Measurements from ENCODE around the gene LRP1B. TPM values are rescaled to one million over a fixed set of nuclear protein-coding genes. Genes with fewer than 3 reads are reported as not detected.
"Not testable (repeated sequence)": the region's sequence is repeated elsewhere in the genome, so short reads cannot be mapped to it uniquely, and the experiment has no call there.

The LRP1B gene
- total RNA-seq, 1 donor from 2014 or later, result not detected

- Mint-ChIP-seq H3K9me3 (no peaks in the 10 kb centered on the region), H3K4me3 (no peak overlapping the region), H3K4me1 (no peaks in the 10 kb centered on the region), H3K27ac (no peak overlapping the region), H3K27me3 (no peaks in the 10 kb centered on the region), H3K36me3 (ENCODE audit: low read depth) (no peaks in the 10 kb centered on the region)
- CTCF ChIA-PET, result no interaction called here
- no peak for TF ChIP-seq CTCF (IDR thresholded peaks at IDR 0.05)
- ATAC-seq (ENCODE audit: low read depth) (no peak), DNase-seq (no peak)
- intact Hi-C loops (cut with micrococcal nuclease), result no loop called here
- POLR2A ChIA-PET, result interaction anchor here (0.5 kb wide), 1 partner anchor 1011 kb away, joined by 4 read pairs; no protein-coding TSS in a partner anchor
Observed at GRCh38 chr2:140351692-140352091, 1779.1 kb downstream of the LRP1B start.

- H3K27ac Mint-ChIP-seq, result no peak overlapping the region
- TF ChIP-seq CTCF (IDR thresholded peaks at IDR 0.05), result no peak
- DNase-seq, result no peak
- CTCF ChIA-PET, result no interaction called here
- intact Hi-C loops (cut with micrococcal nuclease), result no loop called here
- no peak for ATAC-seq (ENCODE audit: low read depth)
- H3K36me3 Mint-ChIP-seq (ENCODE audit: low read depth), result no peaks in the 10 kb centered on the region
- H3K9me3 Mint-ChIP-seq, result no peaks in the 10 kb centered on the region
- no peak overlapping the region for H3K4me3 Mint-ChIP-seq
- H3K27me3 Mint-ChIP-seq, result no peaks in the 10 kb centered on the region
- H3K4me1 Mint-ChIP-seq, result no peaks in the 10 kb centered on the region
- POLR2A ChIA-PET, result no interaction called here
Observed at GRCh38 chr2:140349695-140350094, 1781.1 kb downstream of the LRP1B start.

- intact Hi-C loops (cut with micrococcal nuclease), result no loop called here
- no peak overlapping the region for H3K27ac Mint-ChIP-seq
- CTCF ChIA-PET, result no interaction called here
- ATAC-seq (ENCODE audit: low read depth) (no peak), DNase-seq (no peak)
- no peaks in the 10 kb centered on the region for H3K9me3 Mint-ChIP-seq
- no peaks in the 10 kb centered on the region for H3K4me1 Mint-ChIP-seq
- H3K36me3 Mint-ChIP-seq (ENCODE audit: low read depth), result no peaks in the 10 kb centered on the region
- POLR2A ChIA-PET, result no interaction called here
- no peak for TF ChIP-seq CTCF (IDR thresholded peaks at IDR 0.05)
- no peak overlapping the region for H3K4me3 Mint-ChIP-seq
- H3K27me3 Mint-ChIP-seq, result no peaks in the 10 kb centered on the region
Observed at GRCh38 chr2:140348826-140349225, 1782.0 kb downstream of the LRP1B start.

- no peaks in the 10 kb centered on the region for H3K36me3 Mint-ChIP-seq (ENCODE audit: low read depth)
- H3K9me3 Mint-ChIP-seq, result no peaks in the 10 kb centered on the region
- intact Hi-C loops (cut with micrococcal nuclease), result no loop called here
- DNase-seq (no peak), ATAC-seq (ENCODE audit: low read depth) (no peak)
- H3K27me3 Mint-ChIP-seq, result no peaks in the 10 kb centered on the region
- H3K4me1 Mint-ChIP-seq, result no peaks in the 10 kb centered on the region
- H3K4me3 Mint-ChIP-seq, result no peak overlapping the region
- ChIA-PET CTCF (no interaction called here), POLR2A (no interaction called here)
- no peak overlapping the region for H3K27ac Mint-ChIP-seq
- TF ChIP-seq CTCF (IDR thresholded peaks at IDR 0.05), result no peak
Observed at GRCh38 chr2:140344838-140345237, 1786.0 kb downstream of the LRP1B start.

GRCh38 chr2:140344266-140344665 is 1786.5 kb downstream of the LRP1B start:
- intact Hi-C loops (cut with micrococcal nuclease); CTCF ChIA-PET; ATAC-seq (ENCODE audit: low read depth); H3K27me3 Mint-ChIP-seq; H3K9me3 Mint-ChIP-seq; H3K27ac Mint-ChIP-seq; POLR2A ChIA-PET; DNase-seq; H3K4me1 Mint-ChIP-seq; H3K36me3 Mint-ChIP-seq (ENCODE audit: low read depth); H3K4me3 Mint-ChIP-seq: not testable (repeated sequence)

GRCh38 chr2:140338795-140339194 is 1792.0 kb downstream of the LRP1B start:
- no peak for TF ChIP-seq CTCF (IDR thresholded peaks at IDR 0.05)
- intact Hi-C loops (cut with micrococcal nuclease), result no loop called here
- no peaks in the 10 kb centered on the region for H3K36me3 Mint-ChIP-seq (ENCODE audit: low read depth)
- H3K4me1 Mint-ChIP-seq, result no peaks in the 10 kb centered on the region
- H3K27me3 Mint-ChIP-seq, result no peaks in the 10 kb centered on the region
- H3K4me3 Mint-ChIP-seq, result no peak overlapping the region
- no peak for DNase-seq
- POLR2A ChIA-PET, result no interaction called here
- no peak overlapping the region for H3K27ac Mint-ChIP-seq
- peaks cover 4% of the 10 kb centered on the region for H3K9me3 Mint-ChIP-seq
- CTCF ChIA-PET, result no interaction called here
- no peak for ATAC-seq (ENCODE audit: low read depth)

Measured in activated B cell treated with CpG ODN at 0.5 μM for 24 hours (primary cell).